GM23248 (cell line): ENCODE results near the gene MAPT. TPM values are rescaled to one million over a fixed set of nuclear protein-coding genes. Genes with fewer than 3 reads are reported as not detected.

ENCODE experiments used
- DNase-seq: peaks from one replicate; pipeline ENCODE4 v3.0.0-alpha.2; 2015
- H2AFZ ChIP-seq: fragments of 200-600 bp; sonication (generic); 2 replicates; pipeline ENCODE4 v1.6.1; 2016; ENCODE audit warnings: antibody characterized with exemption
- H3F3A ChIP-seq: fragments of 200-600 bp; sonication (generic); 2 replicates; pipeline ENCODE4 v1.6.1; 2016; ENCODE audit warnings: mild to moderate bottlenecking, antibody characterized with exemption, mixed run types; ENCODE audit not compliant: insufficient read depth
- H3K27ac ChIP-seq: fragments of 200-600 bp; sonication (generic); 2 replicates; pipeline ENCODE4 v1.5.1; 2016; ENCODE audit warnings: mild to moderate bottlenecking
- H3K27me3 ChIP-seq: fragments of 200-600 bp; sonication (generic); replicated peaks from 2 replicates; pipeline ENCODE4 v1.6.1; 2016; ENCODE audit warnings: mild to moderate bottlenecking; ENCODE audit not compliant: insufficient read depth
- H3K36me3 ChIP-seq: fragments of 200-600 bp; sonication (generic); 2 replicates; pipeline ENCODE4 v1.6.1; 2016; ENCODE audit warnings: low read depth, mild to moderate bottlenecking
- H3K4me1 ChIP-seq: fragments of 200-600 bp; sonication (generic); 2 replicates; pipeline ENCODE4 v1.6.1; 2016; ENCODE audit warnings: mild to moderate bottlenecking; ENCODE audit not compliant: insufficient read depth
- H3K4me2 ChIP-seq: fragments of 200-600 bp; sonication (generic); one replicate; pipeline ENCODE4 v1.6.1; 2016; ENCODE audit warnings: mild to moderate bottlenecking; ENCODE audit not compliant: unreplicated experiment
- H3K4me3 ChIP-seq: fragments of 200-600 bp; sonication (generic); 2 replicates; pipeline ENCODE4 v1.5.1; 2016; ENCODE audit warnings: mild to moderate bottlenecking
- H3K79me2 ChIP-seq: fragments of 200-600 bp; sonication (generic); 2 replicates; pipeline ENCODE4 v1.6.1; 2016; ENCODE audit warnings: mild to moderate bottlenecking; ENCODE audit not compliant: insufficient read depth
- H3K9ac ChIP-seq: fragments of 200-600 bp; sonication (generic); 2 replicates; pipeline ENCODE4 v1.6.1; 2016; ENCODE audit warnings: mild to moderate bottlenecking
- H3K9me2 ChIP-seq: fragments of 200-600 bp; sonication (generic); 2 replicates; pipeline ENCODE4 v1.6.1; 2016; ENCODE audit warnings: mixed run types, mild to moderate bottlenecking, moderate library complexity; ENCODE audit not compliant: insufficient read depth
- H3K9me3 ChIP-seq: fragments of 200-600 bp; sonication (generic); one replicate; pipeline ENCODE4 v1.6.1; 2017; ENCODE audit warnings: low read depth
- H4K20me1 ChIP-seq: fragments of 200-600 bp; sonication (generic); 2 replicates; pipeline ENCODE4 v1.6.0; 2016; ENCODE audit not compliant: insufficient read depth
- EZH2 ChIP-seq: fragments of 200-600 bp; sonication (generic); IDR thresholded peaks from 2 replicates; pipeline ENCODE4 v1.6.1; 2018; ENCODE audit warnings: antibody characterized with exemption, mild to moderate bottlenecking; ENCODE audit not compliant: insufficient read depth, poor library complexity, severe bottlenecking
- EZH2phosphoT487 ChIP-seq: fragments of 200-600 bp; sonication (generic); IDR thresholded peaks from 2 replicates; pipeline ENCODE4 v1.6.1; 2018; ENCODE audit warnings: antibody characterized with exemption, moderate library complexity, mild to moderate bottlenecking, low read depth; ENCODE audit not compliant: insufficient read depth
- WGBS, 2 experiments: methylation state at CpG; one replicate each; pipeline ENCODE4 v1.1.6; 2015 to 2017; ENCODE audit warnings: low lambda C conversion rate in 2 of 2, low coverage in 1 of 2; ENCODE audit errors: missing lambda C conversion rate in 2 of 2; 5-methylcytosine and 5-hydroxymethylcytosine counted together
- in situ Hi-C: fragments of 300-500 bp; cut with MboI; formaldehyde crosslinking; loops from 2 replicates; pipeline ENCODE4 v1.15.0; 2020
- polyA plus RNA-seq: library from polyadenylated mRNA; unstranded; fragments of >200 nt; fragmentation: Nextera tagmentation; extraction: Ambion mirVana; gene quantifications from 2 replicates; pipeline ENCODE4 v1.2.1, GENCODE V29; 2016
- total RNA-seq: library from RNA; depleted of rRNA; stranded (reverse); fragments of >200 nt; shearing (Covaris generic); gene quantifications from 2 replicates; pipeline ENCODE4 v1.2.3, GENCODE V29; 2014

MAPT gene
- total and polyA plus RNA-seq, 2 experiments from 2014 or later: 0.06 TPM; not detected in 1

DNA sequence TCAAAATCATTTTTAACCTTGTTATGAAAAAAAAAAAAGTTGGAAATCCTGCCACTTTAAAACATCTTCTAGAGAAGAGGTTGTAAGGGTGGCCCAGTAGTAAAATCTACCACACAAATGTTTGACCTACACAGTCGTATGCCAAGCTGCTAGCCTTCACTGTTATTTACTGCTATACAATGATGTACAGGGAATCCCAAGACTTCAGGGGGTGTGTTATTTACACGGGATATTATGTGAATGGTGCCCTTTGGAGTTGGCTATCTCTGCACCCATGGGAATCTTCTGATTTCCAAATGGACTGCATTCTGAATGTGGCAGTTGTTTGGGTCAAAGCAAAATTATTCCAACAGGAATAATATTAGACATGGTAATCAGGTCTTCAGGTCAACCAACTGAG lies 150.6 kb downstream of the MAPT start:
- peaks cover 39% of the 10 kb centered on the region for H3K36me3 ChIP-seq
- in situ Hi-C loops: loop anchor here (10.0 kb wide), 1 partner anchor 60 kb away; no protein-coding TSS in a partner anchor
- DNase-seq: no peak

DNA sequence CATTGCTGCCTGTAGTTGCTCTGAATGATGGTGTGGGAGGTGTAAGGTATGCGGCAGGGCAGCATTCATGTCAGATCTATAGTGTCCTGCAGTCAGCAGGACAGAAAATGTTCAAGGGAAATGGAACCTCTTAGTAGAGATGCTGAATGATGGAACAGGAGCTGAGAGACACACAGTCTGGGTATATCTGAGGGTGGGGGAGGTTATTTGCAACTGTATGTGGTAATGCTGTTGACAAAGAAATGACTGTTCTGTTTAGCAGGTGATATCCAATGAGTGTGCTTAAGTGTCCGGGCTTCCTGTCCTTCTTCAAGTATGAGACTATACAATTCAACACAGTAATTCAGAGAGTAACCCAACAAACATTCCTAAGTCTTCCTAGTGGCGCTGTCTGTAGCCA lies 151.3 kb downstream of the MAPT start:
- no peak for DNase-seq
- Histone ChIP-seq H4K20me1 (no peaks in the 10 kb centered on the region), H3K27ac (no peak overlapping the region), H3F3A (peaks cover 11% of the 10 kb centered on the region), H3K36me3 (peaks cover 37% of the 10 kb centered on the region), H3K4me3 (no peak overlapping the region), H2AFZ (no peak overlapping the region), H3K27me3 (no peaks in the 10 kb centered on the region), H3K9ac (no peak overlapping the region), H3K4me2 (no peak overlapping the region), H3K79me2 (peaks cover 45% of the 10 kb centered on the region), H3K9me3 (no peaks in the 10 kb centered on the region), H3K9me2 (no peaks in the 10 kb centered on the region), H3K4me1 (peaks cover 4% of the 10 kb centered on the region; the same call in 1 of the 2 replicates)
- in situ Hi-C loops: loop anchor here (10.0 kb wide), 1 partner anchor 59 kb away; no protein-coding TSS in a partner anchor
- WGBS, 2 experiments: 64 to 72% methylated on average over 3 of the region's 3 CpGs
- TF ChIP-seq EZH2phosphoT487 (no peak), EZH2 (no peak)

More for the DNA sequence above, 150.6 kb downstream of the MAPT start:
- 50 to 53% methylated on average over 2 of the region's 2 CpGs for WGBS, 2 experiments
- TF ChIP-seq EZH2 (no peak), EZH2phosphoT487 (no peak)
- Histone ChIP-seq H3F3A (peaks cover 11% of the 10 kb centered on the region), H3K27ac (no peak overlapping the region), H3K27me3 (no peaks in the 10 kb centered on the region), H3K9me2 (no peaks in the 10 kb centered on the region), H3K4me1 (peaks cover 4% of the 10 kb centered on the region; the same call in 1 of the 2 replicates), H3K9me3 (no peaks in the 10 kb centered on the region), H3K9ac (no peak overlapping the region), H4K20me1 (no peaks in the 10 kb centered on the region), H3K4me2 (no peak overlapping the region), H3K4me3 (no peak overlapping the region), H3K79me2 (peaks cover 40% of the 10 kb centered on the region), H2AFZ (no peak overlapping the region)

DNA sequence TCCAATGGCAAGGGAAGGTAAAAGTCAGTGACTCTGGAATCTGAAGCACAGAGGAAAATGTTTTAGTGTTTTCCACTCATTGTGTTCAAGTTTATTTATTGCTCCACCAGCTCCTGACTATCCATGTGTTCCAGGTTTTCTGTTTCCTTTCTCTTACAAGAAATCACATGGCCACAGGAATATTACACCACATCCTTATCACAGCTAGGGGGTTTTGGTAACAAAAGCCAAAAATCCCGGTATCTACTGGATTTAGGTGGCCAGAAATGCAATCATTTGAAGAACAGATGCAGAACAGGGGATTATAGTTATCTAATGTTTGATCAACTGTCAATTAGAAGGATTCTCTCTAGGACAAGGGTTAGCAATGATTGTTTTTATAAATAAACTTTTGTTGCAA lies 152.6 kb downstream of the MAPT start:
- 46 to 58% methylated on average over 1 of the region's 1 CpG for WGBS, 2 experiments
- TF ChIP-seq EZH2phosphoT487 (no peak), EZH2 (no peak)
- Histone ChIP-seq H3K4me1 (peaks cover 8% of the 10 kb centered on the region; the same call in 1 of the 2 replicates), H3K9ac (no peak overlapping the region), H3K4me2 (no peak overlapping the region), H3K9me3 (no peaks in the 10 kb centered on the region), H2AFZ (no peak overlapping the region), H3K27me3 (no peaks in the 10 kb centered on the region), H3K9me2 (no peaks in the 10 kb centered on the region), H3K4me3 (no peak overlapping the region), H3K27ac (no peak overlapping the region), H4K20me1 (no peaks in the 10 kb centered on the region), H3F3A (peaks cover 16% of the 10 kb centered on the region), H3K36me3 (peaks cover 28% of the 10 kb centered on the region), H3K79me2 (peaks cover 55% of the 10 kb centered on the region)
- peak; percentile 22 for DNase-seq
- in situ Hi-C loops: loop anchor here (10.0 kb wide), 1 partner anchor 58 kb away; no protein-coding TSS in a partner anchor

DNA sequence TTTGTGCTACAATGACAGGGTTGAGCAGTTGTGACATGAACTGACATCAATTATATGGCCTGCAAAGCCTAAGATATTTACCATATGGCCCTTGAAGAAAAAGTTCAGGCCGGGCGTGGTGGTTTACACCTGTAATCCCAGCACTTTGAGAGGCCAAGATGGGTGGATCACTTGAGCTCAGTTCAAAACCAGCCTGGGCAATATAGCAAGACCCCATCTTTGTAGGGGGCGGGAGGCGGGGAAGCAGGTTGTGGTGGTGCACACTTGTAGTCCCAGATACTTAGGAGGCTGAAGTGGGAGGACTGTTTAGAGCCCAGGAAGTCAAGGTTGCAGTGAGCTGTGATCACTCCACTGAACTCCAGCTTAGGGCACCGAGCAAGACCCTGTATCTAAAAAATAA lies 153.0 kb downstream of the MAPT start:
- no peak overlapping the region for H2AFZ ChIP-seq
- TF ChIP-seq EZH2phosphoT487: no peak
- TF ChIP-seq EZH2: no peak
- no peak overlapping the region for H3K27ac ChIP-seq
- H3F3A ChIP-seq: peaks cover 16% of the 10 kb centered on the region
- 90 to 94% methylated on average over 5 of the region's 5 CpGs for WGBS, 2 experiments
- H3K36me3 ChIP-seq: peaks cover 28% of the 10 kb centered on the region
- no peak overlapping the region for H3K4me2 ChIP-seq
- H3K4me3 ChIP-seq: no peak overlapping the region
- no peaks in the 10 kb centered on the region for H3K9me2 ChIP-seq
- H3K9me3 ChIP-seq: no peaks in the 10 kb centered on the region
- no peak for DNase-seq
- H4K20me1 ChIP-seq: no peaks in the 10 kb centered on the region
- no peak overlapping the region for H3K9ac ChIP-seq
- H3K4me1 ChIP-seq: peaks cover 9% of the 10 kb centered on the region; the same call in 1 of the 2 replicates
- in situ Hi-C loops: loop anchor here (10.0 kb wide), 1 partner anchor 57 kb away; no protein-coding TSS in a partner anchor
- peaks cover 55% of the 10 kb centered on the region for H3K79me2 ChIP-seq
- H3K27me3 ChIP-seq: no peaks in the 10 kb centered on the region

DNA sequence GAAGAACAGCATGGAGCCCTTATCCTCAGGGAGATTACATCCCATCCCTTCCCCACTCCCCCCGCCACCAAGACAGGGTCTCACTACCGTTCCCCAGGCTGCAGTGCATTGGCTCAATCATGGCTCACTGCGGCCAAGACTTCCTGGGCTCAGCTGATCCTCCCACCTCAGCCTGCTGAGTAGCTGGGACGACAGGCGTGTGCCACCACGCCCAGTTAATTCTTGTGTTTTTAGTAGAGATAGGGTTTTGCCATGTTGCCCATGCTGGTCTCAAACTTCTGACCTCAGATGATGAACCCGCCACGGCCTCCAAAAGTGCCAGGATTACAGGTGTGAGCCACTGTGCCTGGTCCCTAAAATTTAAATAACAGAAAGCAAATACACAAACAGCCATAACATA lies 153.5 kb downstream of the MAPT start:
- Histone ChIP-seq H3K9me3 (no peaks in the 10 kb centered on the region), H3F3A (peaks cover 16% of the 10 kb centered on the region), H4K20me1 (no peaks in the 10 kb centered on the region), H3K4me2 (no peak overlapping the region), H3K9me2 (no peaks in the 10 kb centered on the region), H3K79me2 (peaks cover 51% of the 10 kb centered on the region), H3K9ac (no peak overlapping the region), H3K27me3 (no peaks in the 10 kb centered on the region), H3K4me1 (peaks cover 9% of the 10 kb centered on the region; the same call in 1 of the 2 replicates), H3K36me3 (peaks cover 28% of the 10 kb centered on the region), H2AFZ (no peak overlapping the region), H3K4me3 (no peak overlapping the region), H3K27ac (no peak overlapping the region)
- no peak for TF ChIP-seq EZH2
- TF ChIP-seq EZH2phosphoT487: no peak
- no peak for DNase-seq
- in situ Hi-C loops: loop anchor here (10.0 kb wide), 1 partner anchor 57 kb away; no protein-coding TSS in a partner anchor
- 86 to 92% methylated on average over 8 of the region's 8 CpGs for WGBS, 2 experiments
